MM.1S (cell line): ENCODE measurements around the gene LRRC4C.

Experiments used
- EZH2 ChIP-seq: fragments of 300-600 bp; sonication (generic); optimal IDR thresholded peaks from 2 replicates; pipeline ENCODE3; 2017; ENCODE audit warnings: low read depth, mild to moderate bottlenecking, antibody characterized with exemption, low read length, mixed read lengths
- EZH2phosphoT487 ChIP-seq: fragments of 300-600 bp; sonication (generic); IDR thresholded peaks from 2 replicates; pipeline ENCODE4 v1.6.1; 2018; ENCODE audit warnings: antibody characterized with exemption, low read length
- TF ChIP-seq, protein P1 (sequence below): fragments of 300-600 bp; sonication (generic); IDR thresholded peaks from 2 replicates; pipeline ENCODE4 v1.5.1; 2016; ENCODE audit warnings: antibody characterized with exemption, low read length, mixed read lengths

DNA sequence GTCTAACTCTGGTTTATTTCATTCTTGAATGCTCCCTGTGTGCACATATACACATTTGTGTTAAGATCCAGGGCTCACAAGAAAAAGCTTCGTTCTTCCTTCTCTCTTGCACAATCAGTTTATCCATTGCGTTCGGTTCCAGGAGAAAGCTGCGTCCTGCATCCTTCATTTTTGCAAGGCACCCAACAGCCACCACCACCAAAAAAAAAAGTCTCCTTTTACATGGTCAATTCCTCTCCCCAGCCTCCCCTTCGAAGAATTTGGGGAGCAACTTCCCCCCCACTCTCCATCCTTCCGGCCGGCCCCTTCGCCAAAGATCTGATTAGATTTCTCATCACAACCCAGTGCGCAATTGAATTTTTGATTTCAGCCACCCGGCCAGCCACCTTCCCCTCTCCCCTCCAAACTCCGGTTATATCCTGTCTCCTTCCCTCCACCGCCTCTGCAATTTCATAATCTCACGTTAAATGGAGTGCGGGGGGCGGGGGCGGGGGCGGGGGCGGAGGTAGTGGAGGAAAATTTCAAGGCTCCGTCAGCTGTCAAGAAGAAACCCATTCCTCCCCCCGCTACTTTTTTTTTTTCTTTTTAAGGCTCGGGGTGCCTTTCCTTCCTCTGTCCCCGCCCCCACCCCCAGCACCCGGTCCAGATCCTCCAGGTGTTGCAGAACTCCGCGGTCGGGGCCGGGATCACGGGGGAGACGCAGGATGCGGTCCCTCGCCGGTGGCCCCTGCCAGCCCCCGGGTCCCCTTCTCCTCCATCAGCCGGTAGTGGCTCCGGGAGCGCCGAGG lies 1166.5 kb downstream of the LRRC4C start:
- TF ChIP-seq, protein P1, sequence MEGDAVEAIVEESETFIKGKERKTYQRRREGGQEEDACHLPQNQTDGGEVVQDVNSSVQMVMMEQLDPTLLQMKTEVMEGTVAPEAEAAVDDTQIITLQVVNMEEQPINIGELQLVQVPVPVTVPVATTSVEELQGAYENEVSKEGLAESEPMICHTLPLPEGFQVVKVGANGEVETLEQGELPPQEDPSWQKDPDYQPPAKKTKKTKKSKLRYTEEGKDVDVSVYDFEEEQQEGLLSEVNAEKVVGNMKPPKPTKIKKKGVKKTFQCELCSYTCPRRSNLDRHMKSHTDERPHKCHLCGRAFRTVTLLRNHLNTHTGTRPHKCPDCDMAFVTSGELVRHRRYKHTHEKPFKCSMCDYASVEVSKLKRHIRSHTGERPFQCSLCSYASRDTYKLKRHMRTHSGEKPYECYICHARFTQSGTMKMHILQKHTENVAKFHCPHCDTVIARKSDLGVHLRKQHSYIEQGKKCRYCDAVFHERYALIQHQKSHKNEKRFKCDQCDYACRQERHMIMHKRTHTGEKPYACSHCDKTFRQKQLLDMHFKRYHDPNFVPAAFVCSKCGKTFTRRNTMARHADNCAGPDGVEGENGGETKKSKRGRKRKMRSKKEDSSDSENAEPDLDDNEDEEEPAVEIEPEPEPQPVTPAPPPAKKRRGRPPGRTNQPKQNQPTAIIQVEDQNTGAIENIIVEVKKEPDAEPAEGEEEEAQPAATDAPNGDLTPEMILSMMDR, result no peak
- TF ChIP-seq EZH2, result no peak
- TF ChIP-seq EZH2phosphoT487, result no peak
